Measurements from ENCODE around the gene DTHD1.

DNA sequence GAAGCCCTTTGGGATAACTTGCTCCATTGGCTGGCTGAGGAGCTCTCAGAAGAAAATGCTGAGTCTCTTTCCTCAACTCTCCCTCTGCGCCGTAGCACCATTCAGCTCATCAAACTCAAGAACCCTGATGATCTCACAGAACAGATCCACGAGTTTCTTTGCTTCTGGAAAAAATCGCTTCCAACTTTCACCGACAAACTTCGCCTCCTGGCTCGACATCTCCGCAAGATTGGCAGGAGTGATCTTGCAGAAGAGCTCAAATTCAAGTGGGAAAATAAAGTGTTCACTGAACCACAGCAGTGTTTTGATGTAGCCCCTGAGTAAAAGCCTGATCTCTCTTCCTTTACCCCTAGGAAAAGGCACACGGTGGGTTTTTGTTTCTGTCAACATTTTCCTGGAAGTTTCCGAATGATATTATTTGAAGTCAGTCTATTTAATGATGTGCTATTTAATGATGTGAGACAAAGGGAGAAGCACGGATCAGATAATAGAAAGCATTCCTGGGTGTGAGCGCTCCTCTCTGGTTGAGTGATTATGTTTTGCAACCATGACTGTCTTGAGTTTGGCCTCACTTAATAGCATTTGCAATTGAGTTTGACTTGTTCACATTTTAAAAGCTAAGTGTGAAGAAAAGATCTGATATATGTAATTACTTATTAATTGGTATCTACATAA is 62.2 kb downstream of the DTHD1 start:
- TF ChIP-seq, protein P1, sequence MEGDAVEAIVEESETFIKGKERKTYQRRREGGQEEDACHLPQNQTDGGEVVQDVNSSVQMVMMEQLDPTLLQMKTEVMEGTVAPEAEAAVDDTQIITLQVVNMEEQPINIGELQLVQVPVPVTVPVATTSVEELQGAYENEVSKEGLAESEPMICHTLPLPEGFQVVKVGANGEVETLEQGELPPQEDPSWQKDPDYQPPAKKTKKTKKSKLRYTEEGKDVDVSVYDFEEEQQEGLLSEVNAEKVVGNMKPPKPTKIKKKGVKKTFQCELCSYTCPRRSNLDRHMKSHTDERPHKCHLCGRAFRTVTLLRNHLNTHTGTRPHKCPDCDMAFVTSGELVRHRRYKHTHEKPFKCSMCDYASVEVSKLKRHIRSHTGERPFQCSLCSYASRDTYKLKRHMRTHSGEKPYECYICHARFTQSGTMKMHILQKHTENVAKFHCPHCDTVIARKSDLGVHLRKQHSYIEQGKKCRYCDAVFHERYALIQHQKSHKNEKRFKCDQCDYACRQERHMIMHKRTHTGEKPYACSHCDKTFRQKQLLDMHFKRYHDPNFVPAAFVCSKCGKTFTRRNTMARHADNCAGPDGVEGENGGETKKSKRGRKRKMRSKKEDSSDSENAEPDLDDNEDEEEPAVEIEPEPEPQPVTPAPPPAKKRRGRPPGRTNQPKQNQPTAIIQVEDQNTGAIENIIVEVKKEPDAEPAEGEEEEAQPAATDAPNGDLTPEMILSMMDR (IDR thresholded peaks at IDR 0.05) = no peak
- TF ChIP-seq POLR2AphosphoS5 (IDR thresholded peaks at IDR 0.05) = no peak
